LNCAP (cell line): ENCODE data around the gene NTSR2.

Experiments used
- CTCF ChIP-seq: fragments of 450-650 bp; IDR thresholded peaks from 2 replicates; pipeline ENCODE4 v1.5.1; 2017; ENCODE audit warnings: mild to moderate bottlenecking

NTSR2 gene

GRCh38 chr2:11705063-11705462 lies 35.1 kb upstream of the NTSR2 start:
- TF ChIP-seq CTCF, result no peak

GRCh38 chr2:11703700-11704099 lies 33.7 kb upstream of the NTSR2 start:
- TF ChIP-seq CTCF, result no peak

- no peak for TF ChIP-seq CTCF
These were observed 33.0 kb upstream of the NTSR2 start for GRCh38 chr2:11702946-11703345.

- TF ChIP-seq CTCF, result no peak
These were observed 31.8 kb upstream of the NTSR2 start for GRCh38 chr2:11701751-11702301.

- TF ChIP-seq CTCF, result no peak
These were observed 31.2 kb upstream of the NTSR2 start for GRCh38 chr2:11701206-11701605.

GRCh38 chr2:11699686-11700670 lies 30.0 kb upstream of the NTSR2 start:
- TF ChIP-seq CTCF, result no peak

- no peak for TF ChIP-seq CTCF
These were observed 28.3 kb upstream of the NTSR2 start for GRCh38 chr2:11698009-11698922.
